ENCODE results near the gene MRPL43. TPM values are rescaled to one million over a fixed set of nuclear protein-coding genes. Genes with fewer than 3 reads are reported as not detected.

MRPL43 gene
- total RNA-seq, 2 donors from 2014 or later: 47.3 to 52.0 TPM

- intact Hi-C loops (cut with DNase I): no loop called here
- DNase-seq (no peak), ATAC-seq (no peak)
Measured at GRCh38 chr10:100972904-100973535, 14.3 kb downstream of the MRPL43 start.

GRCh38 chr10:100972115-100972903 is 15.0 kb downstream of the MRPL43 start:
- intact Hi-C loops (cut with DNase I): no loop called here
- no peak for DNase-seq
- no peak for ATAC-seq

GRCh38 chr10:100970914-100971811 is 16.1 kb downstream of the MRPL43 start:
- no peak for DNase-seq
- no peak for ATAC-seq
- intact Hi-C loops (cut with DNase I): no loop called here

- ATAC-seq: peak; percentile 21 to 40
- intact Hi-C loops (cut with DNase I): no loop called here
- no peak for DNase-seq
Measured at GRCh38 chr10:100970076-100970913, 17.0 kb downstream of the MRPL43 start.

GRCh38 chr10:100969187-100970075 is 17.9 kb downstream of the MRPL43 start, which contains the start of gene SEMA4G:
Gene SEMA4G (plus strand): TSS chr10:100969504. CDS start chr10:100972913, 3,409 bp downstream.
- peak; percentile 54 for DNase-seq
- intact Hi-C loops (cut with DNase I): loop anchor here in 1 of 2 donors (2.0 kb wide), 1 partner anchor 43 kb away; no protein-coding TSS in a partner anchor
- ATAC-seq: peak; percentile 81 to 84

GRCh38 chr10:100968863-100969186 is 18.5 kb downstream of the MRPL43 start:
- DNase-seq (no peak), ATAC-seq (no peak)
- intact Hi-C loops (cut with DNase I): loop anchor here in 1 of 2 donors (2.0 kb wide), 1 partner anchor 44 kb away; no protein-coding TSS in a partner anchor

GRCh38 chr10:100968062-100968736 is 19.1 kb downstream of the MRPL43 start:
- ATAC-seq (no peak), DNase-seq (no peak)
- intact Hi-C loops (cut with DNase I): loop anchor here in 1 of 2 donors (2.0 kb wide), 1 partner anchor 45 kb away; no protein-coding TSS in a partner anchor

- no peak for ATAC-seq
- intact Hi-C loops (cut with DNase I): no loop called here
- no peak for DNase-seq
Measured at GRCh38 chr10:100967332-100967731, 20.0 kb downstream of the MRPL43 start.

GRCh38 chr10:100966887-100967286 is 20.4 kb downstream of the MRPL43 start:
- DNase-seq (no peak), ATAC-seq (no peak)
- intact Hi-C loops (cut with DNase I): no loop called here

GRCh38 chr10:100965820-100966219 is 21.5 kb downstream of the MRPL43 start:
- intact Hi-C loops (cut with DNase I): no loop called here
- DNase-seq (no peak), ATAC-seq (no peak)

GRCh38 chr10:100963826-100964225 is 23.5 kb downstream of the MRPL43 start:
- intact Hi-C loops (cut with DNase I): no loop called here
- ATAC-seq (no peak), DNase-seq (no peak)

- intact Hi-C loops (cut with DNase I): no loop called here
Measured at GRCh38 chr10:100962351-100963080, 24.8 kb downstream of the MRPL43 start.

GRCh38 chr10:100960251-100960650 is 27.0 kb downstream of the MRPL43 start:
- intact Hi-C loops (cut with DNase I): no loop called here
- DNase-seq: no peak
- ATAC-seq: no peak

More at GRCh38 chr10:100962351-100963080, 24.8 kb downstream of the MRPL43 start:
- no peak for ATAC-seq
- DNase-seq: no peak

- ATAC-seq: no peak
- no peak for DNase-seq
- intact Hi-C loops (cut with DNase I): no loop called here
Measured at GRCh38 chr10:100948916-100949315, 38.4 kb downstream of the MRPL43 start.

GRCh38 chr10:100945754-100946153 is 41.5 kb downstream of the MRPL43 start:
- intact Hi-C loops (cut with DNase I): no loop called here
- ATAC-seq: no peak

GRCh38 chr10:100943508-100943907 is 43.8 kb downstream of the MRPL43 start:
- intact Hi-C loops (cut with DNase I): no loop called here
- no peak for ATAC-seq
- no peak for DNase-seq

More at GRCh38 chr10:100945754-100946153, 41.5 kb downstream of the MRPL43 start:
- no peak for DNase-seq
